GM23248 (cell line): Measurements from ENCODE around the gene FOXL1. TPM values are rescaled to one million over a fixed set of nuclear protein-coding genes. Genes with fewer than 3 reads are reported as not detected.

Experiments
- DNase-seq: peaks from one replicate; pipeline ENCODE4 v3.0.0-alpha.2; 2015
- H2AFZ ChIP-seq: fragments of 200-600 bp; sonication (generic); 2 replicates; pipeline ENCODE4 v1.6.1; 2016; ENCODE audit warnings: antibody characterized with exemption
- H3F3A ChIP-seq: fragments of 200-600 bp; sonication (generic); 2 replicates; pipeline ENCODE4 v1.6.1; 2016; ENCODE audit warnings: mild to moderate bottlenecking, antibody characterized with exemption, mixed run types; ENCODE audit not compliant: insufficient read depth
- H3K27ac ChIP-seq: fragments of 200-600 bp; sonication (generic); 2 replicates; pipeline ENCODE4 v1.5.1; 2016; ENCODE audit warnings: mild to moderate bottlenecking
- H3K27me3 ChIP-seq: fragments of 200-600 bp; sonication (generic); replicated peaks from 2 replicates; pipeline ENCODE4 v1.6.1; 2016; ENCODE audit warnings: mild to moderate bottlenecking; ENCODE audit not compliant: insufficient read depth
- H3K36me3 ChIP-seq: fragments of 200-600 bp; sonication (generic); 2 replicates; pipeline ENCODE4 v1.6.1; 2016; ENCODE audit warnings: low read depth, mild to moderate bottlenecking
- H3K4me1 ChIP-seq: fragments of 200-600 bp; sonication (generic); 2 replicates; pipeline ENCODE4 v1.6.1; 2016; ENCODE audit warnings: mild to moderate bottlenecking; ENCODE audit not compliant: insufficient read depth
- H3K4me2 ChIP-seq: fragments of 200-600 bp; sonication (generic); one replicate; pipeline ENCODE4 v1.6.1; 2016; ENCODE audit warnings: mild to moderate bottlenecking; ENCODE audit not compliant: unreplicated experiment
- H3K4me3 ChIP-seq: fragments of 200-600 bp; sonication (generic); 2 replicates; pipeline ENCODE4 v1.5.1; 2016; ENCODE audit warnings: mild to moderate bottlenecking
- H3K79me2 ChIP-seq: fragments of 200-600 bp; sonication (generic); 2 replicates; pipeline ENCODE4 v1.6.1; 2016; ENCODE audit warnings: mild to moderate bottlenecking; ENCODE audit not compliant: insufficient read depth
- H3K9ac ChIP-seq: fragments of 200-600 bp; sonication (generic); 2 replicates; pipeline ENCODE4 v1.6.1; 2016; ENCODE audit warnings: mild to moderate bottlenecking
- H3K9me2 ChIP-seq: fragments of 200-600 bp; sonication (generic); 2 replicates; pipeline ENCODE4 v1.6.1; 2016; ENCODE audit warnings: mixed run types, mild to moderate bottlenecking, moderate library complexity; ENCODE audit not compliant: insufficient read depth
- H3K9me3 ChIP-seq: fragments of 200-600 bp; sonication (generic); one replicate; pipeline ENCODE4 v1.6.1; 2017; ENCODE audit warnings: low read depth
- H4K20me1 ChIP-seq: fragments of 200-600 bp; sonication (generic); 2 replicates; pipeline ENCODE4 v1.6.0; 2016; ENCODE audit not compliant: insufficient read depth
- EZH2 ChIP-seq: fragments of 200-600 bp; sonication (generic); IDR thresholded peaks from 2 replicates; pipeline ENCODE4 v1.6.1; 2018; ENCODE audit warnings: antibody characterized with exemption, mild to moderate bottlenecking; ENCODE audit not compliant: insufficient read depth, poor library complexity, severe bottlenecking
- EZH2phosphoT487 ChIP-seq: fragments of 200-600 bp; sonication (generic); IDR thresholded peaks from 2 replicates; pipeline ENCODE4 v1.6.1; 2018; ENCODE audit warnings: antibody characterized with exemption, moderate library complexity, mild to moderate bottlenecking, low read depth; ENCODE audit not compliant: insufficient read depth
- WGBS, 2 experiments: methylation state at CpG; one replicate each; pipeline ENCODE4 v1.1.6; 2015 to 2017; ENCODE audit warnings: low lambda C conversion rate in 2 of 2, low coverage in 1 of 2; ENCODE audit errors: missing lambda C conversion rate in 2 of 2; 5-methylcytosine and 5-hydroxymethylcytosine counted together
- in situ Hi-C: fragments of 300-500 bp; cut with MboI; formaldehyde crosslinking; loops from 2 replicates; pipeline ENCODE4 v1.15.0; 2020
- polyA plus RNA-seq: library from polyadenylated mRNA; unstranded; fragments of >200 nt; fragmentation: Nextera tagmentation; extraction: Ambion mirVana; gene quantifications from 2 replicates; pipeline ENCODE4 v1.2.1, GENCODE V29; 2016
- total RNA-seq: library from RNA; depleted of rRNA; stranded (reverse); fragments of >200 nt; shearing (Covaris generic); gene quantifications from 2 replicates; pipeline ENCODE4 v1.2.3, GENCODE V29; 2014

Gene FOXL1
- total and polyA plus RNA-seq, 2 experiments from 2014 or later, result 4.9 to 14.5 TPM

DNA sequence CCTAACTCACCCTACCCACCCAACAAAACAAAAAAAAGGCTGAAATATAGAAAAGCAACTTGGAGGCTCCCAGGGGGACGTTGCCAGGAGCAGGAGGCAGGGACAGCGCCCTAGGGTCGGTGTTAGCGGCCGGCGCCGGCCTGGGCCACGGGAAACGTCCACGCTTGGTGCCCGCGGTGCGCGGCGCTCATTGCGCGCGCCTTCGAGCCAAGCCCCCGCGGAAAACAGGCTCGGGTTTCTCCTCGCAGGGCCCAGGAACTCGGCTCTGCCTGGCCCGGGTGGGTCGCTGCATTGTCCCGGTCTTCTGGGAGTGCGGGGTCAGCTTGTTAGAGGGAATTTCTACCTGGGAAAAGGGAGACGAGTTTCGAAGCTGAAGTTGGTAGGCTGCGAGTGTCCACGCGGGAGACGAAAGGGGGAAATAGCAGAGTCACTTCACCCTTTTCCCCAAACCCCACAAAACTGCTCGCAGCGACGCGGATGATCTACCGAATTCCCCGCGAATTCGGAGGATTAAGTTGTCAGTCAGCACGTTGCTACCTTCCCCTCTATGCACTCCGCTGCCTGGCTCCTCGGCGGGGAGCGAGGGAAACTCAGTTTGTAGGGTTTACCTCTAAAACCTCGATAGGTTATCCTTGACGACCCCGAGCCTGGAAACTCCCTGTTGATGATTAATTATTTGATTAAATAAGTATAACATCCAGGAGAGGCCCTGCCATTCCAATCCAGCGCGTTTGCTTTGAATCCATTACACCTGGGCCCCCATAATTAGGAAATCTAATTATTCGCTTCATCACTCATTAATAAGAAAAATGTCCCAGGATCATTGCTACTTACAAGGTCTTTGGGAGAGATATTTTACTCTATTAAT lies 12.5 kb upstream of the FOXL1 start:
- Histone ChIP-seq H3K4me3 (peak overlapping the region; percentile 79), H3K4me2 (peak overlapping the region; percentile 63), H2AFZ (peak overlapping the region; percentile 46), H3K36me3 (no peaks in the 10 kb centered on the region), H4K20me1 (no peaks in the 10 kb centered on the region), H3K27me3 (peaks cover 20% of the 10 kb centered on the region), H3K4me1 (peaks cover 18% of the 10 kb centered on the region; the same call in 1 of the 2 replicates), H3K27ac (no peak overlapping the region), H3K9me2 (no peaks in the 10 kb centered on the region), H3K9ac (no peak overlapping the region), H3K79me2 (peaks cover 29% of the 10 kb centered on the region), H3K9me3 (no peaks in the 10 kb centered on the region), H3F3A (0 out of 2 replicates have a peak, but pooled peaks cover 6% of the 10 kb centered on the region)
- TF ChIP-seq EZH2, result no peak
- no peak for TF ChIP-seq EZH2phosphoT487
- no peak for DNase-seq
- 24% methylated on average over 50 to 53 of the region's 53 CpGs for WGBS, 2 experiments
- in situ Hi-C loops, result loop anchor here (5.0 kb wide), 1 partner anchor 721 kb away; no protein-coding TSS in a partner anchor

DNA sequence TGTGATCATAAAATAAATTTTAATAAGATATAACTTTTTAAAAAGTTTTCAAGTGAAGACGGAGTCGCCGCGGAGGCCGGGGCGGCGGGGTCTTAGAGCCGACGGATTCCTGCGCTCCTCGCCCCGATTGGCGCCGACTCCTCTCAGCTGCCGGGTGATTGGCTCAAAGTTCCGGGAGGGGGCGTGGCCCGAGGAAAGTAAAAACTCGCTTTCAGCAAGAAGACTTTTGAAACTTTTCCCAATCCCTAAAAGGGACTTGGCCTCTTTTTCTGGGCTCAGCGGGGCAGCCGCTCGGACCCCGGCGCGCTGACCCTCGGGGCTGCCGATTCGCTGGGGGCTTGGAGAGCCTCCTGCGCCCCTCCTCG lies 11.8 kb upstream of the FOXL1 start, which contains the start of gene FOXC2:
Gene FOXC2, plus strand, starts transcription at position 229 of the 365 bp plus-strand sequence. CDS start 507 bp downstream, outside the sequence.
- no peaks in the 10 kb centered on the region for H4K20me1 ChIP-seq
- 1 to 2% methylated on average over 30 of the region's 30 CpGs for WGBS, 2 experiments
- in situ Hi-C loops, result loop anchor here (5.0 kb wide), 1 partner anchor 721 kb away; no protein-coding TSS in a partner anchor
- no peaks in the 10 kb centered on the region for H3K36me3 ChIP-seq
- H3K9me3 ChIP-seq, result no peaks in the 10 kb centered on the region
- 0 out of 2 replicates have a peak, but pooled peaks cover 6% of the 10 kb centered on the region for H3F3A ChIP-seq
- peak within 1 kb of the TSS; percentile 79 for H3K4me3 ChIP-seq
- H3K27me3 ChIP-seq, result peaks cover 20% of the 10 kb centered on the region
- peaks cover 36% of the 10 kb centered on the region for H3K79me2 ChIP-seq
- H3K9me2 ChIP-seq, result no peaks in the 10 kb centered on the region
- peak; percentile 98 for DNase-seq
- H2AFZ ChIP-seq, result peak within 1 kb of the TSS; percentile 77
- peak within 1 kb of the TSS; percentile 67 for H3K4me2 ChIP-seq
- H3K27ac ChIP-seq, result peak within 1 kb of the TSS; percentile 55
- peak within 1 kb of the TSS; percentile 88 for H3K9ac ChIP-seq
- peaks cover 18% of the 10 kb centered on the region; the same call in 1 of the 2 replicates for H3K4me1 ChIP-seq
- TF ChIP-seq EZH2 (no peak), EZH2phosphoT487 (no peak)

DNA sequence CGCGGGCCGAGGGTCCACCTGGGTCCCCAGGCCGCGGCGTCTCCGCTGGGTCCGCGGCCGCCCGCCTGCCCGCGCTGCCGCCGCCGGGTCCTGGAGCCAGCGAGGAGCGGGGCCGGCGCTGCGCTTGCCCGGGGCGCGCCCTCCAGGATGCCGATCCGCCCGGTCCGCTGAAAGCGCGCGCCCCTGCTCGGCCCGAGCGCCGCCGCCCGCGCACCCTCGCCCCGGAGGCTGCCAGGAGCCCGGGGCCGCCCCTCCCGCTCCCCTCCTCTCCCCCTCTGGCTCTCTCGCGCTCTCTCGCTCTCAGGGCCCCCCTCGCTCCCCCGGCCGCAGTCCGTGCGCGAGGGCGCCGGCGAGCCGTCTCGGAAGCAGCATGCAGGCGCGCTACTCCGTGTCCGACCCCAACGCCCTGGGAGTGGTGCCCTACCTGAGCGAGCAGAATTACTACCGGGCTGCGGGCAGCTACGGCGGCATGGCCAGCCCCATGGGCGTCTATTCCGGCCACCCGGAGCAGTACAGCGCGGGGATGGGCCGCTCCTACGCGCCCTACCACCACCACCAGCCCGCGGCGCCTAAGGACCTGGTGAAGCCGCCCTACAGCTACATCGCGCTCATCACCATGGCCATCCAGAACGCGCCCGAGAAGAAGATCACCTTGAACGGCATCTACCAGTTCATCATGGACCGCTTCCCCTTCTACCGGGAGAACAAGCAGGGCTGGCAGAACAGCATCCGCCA lies 11.2 kb upstream of the FOXL1 start:
- in situ Hi-C loops, result loop anchor here (5.0 kb wide), 1 partner anchor 720 kb away; no protein-coding TSS in a partner anchor
- Histone ChIP-seq H3K27ac (peak overlapping the region; percentile 55), H3F3A (0 out of 2 replicates have a peak, but pooled peaks cover 6% of the 10 kb centered on the region), H4K20me1 (no peaks in the 10 kb centered on the region), H3K9ac (peak overlapping the region; percentile 88), H3K9me2 (no peaks in the 10 kb centered on the region), H3K27me3 (peaks cover 20% of the 10 kb centered on the region), H3K4me1 (peaks cover 18% of the 10 kb centered on the region; the same call in 1 of the 2 replicates), H3K4me3 (peak overlapping the region; percentile 79), H2AFZ (peak overlapping the region; percentile 77), H3K79me2 (peaks cover 42% of the 10 kb centered on the region), H3K36me3 (no peaks in the 10 kb centered on the region), H3K4me2 (peak overlapping the region; percentile 67), H3K9me3 (no peaks in the 10 kb centered on the region)
- 3 to 5% methylated on average over 39 to 51 of the region's 88 CpGs for WGBS, 2 experiments
- TF ChIP-seq EZH2phosphoT487, result no peak
- TF ChIP-seq EZH2, result no peak
- peak; percentile 82 for DNase-seq
